Neural cell (in vitro differentiated cells): ENCODE measurements around the gene TSTD1.
"Not testable (repeated sequence)": the region's sequence is repeated elsewhere in the genome, so short reads cannot be mapped to it uniquely, and the experiment has no call there.

ENCODE experiments used
- CTCF ChIP-seq: fragments of 450-650 bp; IDR thresholded peaks from 2 replicates; pipeline ENCODE4 v1.5.1; 2014; ENCODE audit warnings: antibody characterized with exemption, mild to moderate bottlenecking, moderate library complexity; ENCODE audit not compliant: poor library complexity, severe bottlenecking
- EP300 ChIP-seq: fragments of 450-650 bp; conservative IDR thresholded peaks from 2 replicates; pipeline ENCODE4 v1.6.1; 2014; ENCODE audit warnings: antibody characterized with exemption, mild to moderate bottlenecking, moderate library complexity; ENCODE audit not compliant: poor library complexity, severe bottlenecking
- EZH2 ChIP-seq: fragments of 200-600, 300-800 bp; shearing (Covaris generic), sonication (generic); IDR thresholded peaks from 2 replicates; pipeline ENCODE4 v1.6.1; 2014; ENCODE audit warnings: antibody characterized with exemption, low read length, borderline replicate concordance, mild to moderate bottlenecking; ENCODE audit not compliant: insufficient read depth, poor library complexity, severe bottlenecking
- MXI1 ChIP-seq: fragments of 450-650 bp; conservative IDR thresholded peaks from 2 replicates; pipeline ENCODE4 v1.6.1; 2014; ENCODE audit warnings: antibody characterized with exemption, mild to moderate bottlenecking; ENCODE audit not compliant: poor library complexity, severe bottlenecking
- POLR2AphosphoS5 ChIP-seq: IDR thresholded peaks from 2 replicates; pipeline ENCODE4 v1.6.1; 2012
- RAD21 ChIP-seq: fragments of 450-650 bp; conservative IDR thresholded peaks from 2 replicates; pipeline ENCODE4 v1.6.1; 2014; ENCODE audit warnings: antibody characterized with exemption, mild to moderate bottlenecking, moderate library complexity
- REST ChIP-seq: IDR thresholded peaks from 2 replicates; pipeline ENCODE4 v1.6.1; 2012; ENCODE audit warnings: borderline replicate concordance
- SMC3 ChIP-seq: fragments of 450-650 bp; conservative IDR thresholded peaks from 2 replicates; pipeline ENCODE4 v1.6.1; 2014; ENCODE audit warnings: antibody characterized with exemption, mild to moderate bottlenecking, moderate library complexity; ENCODE audit not compliant: poor library complexity
- TAF1 ChIP-seq: IDR thresholded peaks from 2 replicates; pipeline ENCODE4 v1.6.1; 2012; ENCODE audit warnings: low read depth

GRCh38 chr1:161019111-161019660, 19.6 kb downstream of the TSTD1 start:
- not testable (repeated sequence) for TF ChIP-seq CTCF, EZH2, POLR2AphosphoS5, REST, SMC3, TAF1, MXI1, EP300, RAD21
